HG03095 (cell line): ENCODE results near the gene PPA1.
"Not testable (repeated sequence)": the region's sequence is repeated elsewhere in the genome, so short reads cannot be mapped to it uniquely, and the experiment has no call there.

Experiments
- ATAC-seq: cut with Tn5 transposase; IDR thresholded peaks from one replicate; pipeline ENCODE4 v1.9.1; 2021; ENCODE audit warnings: moderate library complexity; ENCODE audit not compliant: unreplicated experiment

The PPA1 gene

GRCh38 chr10:70175516-70175915, 57.7 kb downstream of the PPA1 start:
- ATAC-seq: no peak

- no peak for ATAC-seq
Measured at GRCh38 chr10:70174058-70174741, 59.0 kb downstream of the PPA1 start.

GRCh38 chr10:70169649-70170364, 63.4 kb downstream of the PPA1 start:
- no peak for ATAC-seq

GRCh38 chr10:70169011-70169410, 64.2 kb downstream of the PPA1 start:
- ATAC-seq: no peak

- ATAC-seq: no peak
Measured at GRCh38 chr10:70167246-70167645, 66.0 kb downstream of the PPA1 start.

GRCh38 chr10:70166394-70166793, 66.8 kb downstream of the PPA1 start:
- no peak for ATAC-seq

GRCh38 chr10:70164163-70164562, 69.1 kb downstream of the PPA1 start:
- ATAC-seq: no peak

- no peak for ATAC-seq
Measured at GRCh38 chr10:70163448-70163847, 69.8 kb downstream of the PPA1 start.

GRCh38 chr10:70162892-70163201, 70.4 kb downstream of the PPA1 start:
- ATAC-seq: peak; percentile 79

- peak; percentile 23 for ATAC-seq
Measured at GRCh38 chr10:70162151-70162891, 70.9 kb downstream of the PPA1 start.

GRCh38 chr10:70160798-70161197, 72.4 kb downstream of the PPA1 start:
- ATAC-seq: no peak

- ATAC-seq: not testable (repeated sequence)
Measured at GRCh38 chr10:70159366-70159765, 73.9 kb downstream of the PPA1 start.

- ATAC-seq: no peak
Measured at GRCh38 chr10:70158113-70158512, 75.1 kb downstream of the PPA1 start.

GRCh38 chr10:70155255-70155838, 77.9 kb downstream of the PPA1 start:
- no peak for ATAC-seq
